K562 (cell line): ENCODE data around the gene LRFN2. TPM values are rescaled to one million over a fixed set of nuclear protein-coding genes. Genes with fewer than 3 reads are reported as not detected.

Experiments used
- ATAC-seq: fragments of 200-7000 bp; cut with Tn5 transposase; 3 replicates; pipeline ENCODE4 v1.9.1; 2020; ENCODE audit warnings: moderate library complexity
- BruUV-seq: library from RNA; stranded (reverse); fragments of 400-500 nt; replicated peaks from 2 replicates; lab custom pipeline; 2021; lab: Mats Ljungman, UMichigan
- CTCF ChIA-PET: fragments of 300-600 bp; formaldehyde crosslinking; extraction: SDS; loops from one replicate; lab custom pipeline; 2021; ENCODE audit warnings: low intra/inter-chr PET ratio; lab: Yijun Ruan, JAX
- POLR2A ChIA-PET: fragments of 300-600, 350-650 bp; sonication (Branson Sonifier 250); formaldehyde crosslinking; extraction: SDS; loops from one replicate; lab custom pipeline; 2021; ENCODE audit warnings: antibody characterized with exemption, inconsistent platforms; lab: Yijun Ruan, JAX
- DNase-seq, 4 experiments: peaks; one replicate each; pipeline versions ENCODE4 v3.0.0 to v3.0.0-alpha.2; 2011 to 2018; ENCODE audit warnings: low spot score in 3 of 4, mixed read lengths in 3 of 4; ENCODE audit errors: extremely low read depth in 1 of 4
- FAIRE-seq: peaks from 2 replicates; lab custom pipeline; 2011; peaks lifted over from hg19 to GRCh38; lab: Jason Lieb, UNC
- H2AFZ ChIP-seq: 2 replicates; pipeline ENCODE4 v1.6.0; 2011; ENCODE audit warnings: low read depth, low read length, control low read depth, inconsistent platforms
- H3K27ac ChIP-seq: fragments of 200-600 bp; 3 replicates; pipeline ENCODE4 v1.8.0; 2011; ENCODE audit warnings: low read depth, mild to moderate bottlenecking, control low read depth, inconsistent platforms, low read length, moderate library complexity, mixed read lengths; ENCODE audit errors: extremely low read depth
- H3K27me3 ChIP-seq, 2 experiments: fragments of 300-600 bp in 1 of 2; 2 replicates in 1 of 2; 3 replicates in 1 of 2; pipeline versions ENCODE4 v1.6.0 to v1.8.0; 2011; ENCODE audit warnings: inconsistent platforms in 2 of 2, low read length in 2 of 2, mild to moderate bottlenecking in 1 of 2, mixed read lengths in 1 of 2, moderate library complexity in 1 of 2; ENCODE audit not compliant: control insufficient read depth in 2 of 2, insufficient read depth in 2 of 2
- H3K36me3 ChIP-seq: fragments of 300-600 bp; 3 replicates; pipeline ENCODE4 v1.8.0; 2011; ENCODE audit warnings: mild to moderate bottlenecking, low read length, inconsistent platforms; ENCODE audit not compliant: control insufficient read depth, insufficient read depth
- H3K4me1 ChIP-seq, 2 experiments: fragments of 200-600 bp in 1 of 2; replicated peaks in 1 of 2; 2 replicates in 1 of 2; 3 replicates in 1 of 2; pipeline versions ENCODE4 v1.5.1 to v1.8.0; 2011; ENCODE audit warnings: inconsistent platforms in 2 of 2, low read length in 2 of 2, mild to moderate bottlenecking in 1 of 2, mixed read lengths in 1 of 2, moderate library complexity in 1 of 2; ENCODE audit not compliant: control insufficient read depth in 2 of 2, insufficient read depth in 2 of 2
- H3K4me2 ChIP-seq: 2 replicates; pipeline ENCODE4 v1.6.1; 2011; ENCODE audit warnings: low read length, control low read depth, inconsistent platforms, mixed read lengths; ENCODE audit not compliant: insufficient read depth
- H3K4me3 ChIP-seq: fragments of 200-600 bp; sonication (generic), shearing (Covaris generic); 2 replicates; pipeline ENCODE4 v1.5.1; 2016; ENCODE audit warnings: control low read depth, inconsistent platforms
- H3K79me2 ChIP-seq: fragments of 200-600 bp; 3 replicates; pipeline ENCODE4 v1.8.0; 2011; ENCODE audit warnings: low read length, inconsistent platforms; ENCODE audit not compliant: control insufficient read depth, insufficient read depth
- H3K9ac ChIP-seq, 2 experiments: 2 replicates each; pipeline versions ENCODE4 v1.6.0 to v1.6.1; 2011; ENCODE audit warnings: low read depth in 2 of 2, low read length in 2 of 2, control low read depth in 1 of 2, inconsistent platforms in 1 of 2, mild to moderate bottlenecking in 1 of 2, mixed read lengths in 1 of 2; ENCODE audit not compliant: insufficient read depth in 1 of 2
- H3K9me1 ChIP-seq: one replicate; pipeline ENCODE4 v1.6.0; 2011; ENCODE audit warnings: inconsistent platforms, mild to moderate bottlenecking, low read length, moderate library complexity; ENCODE audit not compliant: control insufficient read depth, insufficient read depth
- H3K9me3 ChIP-seq: replicated peaks from 2 replicates; pipeline ENCODE4 v1.5.1; 2011; ENCODE audit warnings: low read depth, low read length, inconsistent platforms; ENCODE audit not compliant: control insufficient read depth, insufficient read depth
- H4K20me1 ChIP-seq: replicated peaks from 2 replicates; pipeline ENCODE4 v1.6.1; 2011; ENCODE audit warnings: low read length, inconsistent platforms, mixed read lengths; ENCODE audit not compliant: control insufficient read depth, insufficient read depth
- MYC ChIP-seq, 2 experiments: fragments of 250-450 bp in 1 of 2; sonication (Bioruptor Pico) in 1 of 2; IDR thresholded peaks; 2 replicates each; pipeline versions ENCODE4 v1.5.1 to v1.6.1; 2012 to 2021; ENCODE audit warnings: low read depth in 2 of 2, borderline replicate concordance in 1 of 2, improper control_type of control experiment in 1 of 2, low read length in 1 of 2, mild to moderate bottlenecking in 1 of 2, moderate library complexity in 1 of 2
- RBM25 ChIP-seq: fragments of 200-400 bp; formaldehyde crosslinking; IDR thresholded peaks from 2 replicates; pipeline ENCODE4 v1.6.1; 2018; ENCODE audit warnings: low read length, low read depth, moderate library complexity; ENCODE audit not compliant: severe bottlenecking
- ZFP36 ChIP-seq: fragments of 150-350 bp; IDR thresholded peaks from 2 replicates; pipeline ENCODE4 v1.6.1; 2018; ENCODE audit warnings: low read length, low read depth; ENCODE audit not compliant: partially characterized antibody
- ZNF79 ChIP-seq: fragments of 250-450 bp; sonication (Bioruptor Pico); IDR thresholded peaks from 2 replicates; pipeline ENCODE4 v1.4.0; 2020; ENCODE audit warnings: low read depth, mild to moderate bottlenecking, moderate library complexity
- WGBS: fragments of 100-300 bp; shearing (Covaris generic); methylation state at CpG from one replicate; pipeline ENCODE4 v1.1.6; 2016; ENCODE audit warnings: low coverage, mixed read lengths; ENCODE audit not compliant: insufficient coverage; ENCODE audit errors: missing lambda C conversion rate; 5-methylcytosine and 5-hydroxymethylcytosine counted together
- in situ Hi-C: fragments of 300-500 bp; cut with MboI; formaldehyde crosslinking; loops from 4 replicates; pipeline ENCODE4 v1.15.0; 2018; ENCODE audit warnings: inconsistent platforms, mixed read lengths
- intact Hi-C: fragments of 100-400 bp; cut with micrococcal nuclease; formaldehyde crosslinking; loops from 2 replicates; pipeline ENCODE4 v1.14.2; 2022
- polyA plus RNA-seq, 8 experiments: library from polyadenylated mRNA; depleted of rRNA in 4 of 8; stranded (reverse) in 5 of 8; unstranded in 3 of 8; fragments of >200 nt; fragmentation: Nextera tagmentation in 2 of 8; fragmentation: Illumina TruSeq in 1 of 8; extraction: Ambion mirVana in 2 of 8; extraction: Trizol in 1 of 8; gene quantifications; 2 replicates each; pipeline versions ENCODE4 v1.2.1 to v1.2.3, GENCODE V29; 2011 to 2014; ENCODE audit warnings: inconsistent platforms in 1 of 8, missing spikeins in 1 of 8
- total RNA-seq, 7 experiments: library from RNA; depleted of rRNA in 6 of 7; stranded (reverse); fragments of >200 nt in 6 of 7; fragmentation: Illumina TruSeq in 2 of 7; extraction: Trizol in 2 of 7; gene quantifications; 2 replicates each; pipeline versions ENCODE4 v1.2.1 to v1.2.3, GENCODE V29; 2011 to 2021; ENCODE audit warnings: low replicate concordance in 1 of 7
- TF ChIP-seq, protein P1 (sequence below), 2 experiments: fragments of 200-800 bp in 1 of 2; sonication (Bioruptor generic) in 1 of 2; sonication (generic) in 1 of 2; formaldehyde crosslinking in 1 of 2; IDR thresholded peaks in 1 of 2; conservative IDR thresholded peaks in 1 of 2; 2 replicates each; pipeline versions ENCODE4 v1.5.0 to v1.6.1; 2016 to 2020; ENCODE audit warnings: missing compliant biosample characterization in 1 of 2, missing genetic modification characterization in 1 of 2, missing genetic modification reagents in 1 of 2

LRFN2 gene
- total and polyA plus RNA-seq, 9 of the 15 experiments (the other 6 are each of a cell fraction or from before 2014, with no cell fraction given), result not detected

GRCh38 chr6:40526036-40526435 lies 61.1 kb downstream of the LRFN2 start:
- CTCF ChIA-PET, result no interaction called here
- Histone ChIP-seq H4K20me1 (peaks cover 5% of the 10 kb centered on the region; the same call in 1 of the 2 replicates), H3K27me3 (peaks cover 3 to 33% of the 10 kb centered on the region in 2 experiments; a peak in 4 of 5 replicates), H3K9ac (no peak overlapping the region), H3K9me3 (no peaks in the 10 kb centered on the region), H3K4me1 (no peaks in the 10 kb centered on the region), H3K4me2 (no peak overlapping the region), H3K9me1 (no peaks in the 10 kb centered on the region), H2AFZ (no peak overlapping the region), H3K79me2 (no peaks in the 10 kb centered on the region), H3K27ac (no peak overlapping the region), H3K36me3 (no peaks in the 10 kb centered on the region), H3K4me3 (no peak overlapping the region)
- ATAC-seq, result no peak
- BruUV-seq, result no TSS peak
- POLR2A ChIA-PET, result no interaction called here
- in situ Hi-C loops (no loop called here), intact Hi-C loops (no loop called here)
- no peak for DNase-seq
- TF ChIP-seq ZNF79 (CRISPR knock-in tag) (no peak), MYC (IDR thresholded peaks at IDR 0.05; ENCODE audit: low read depth, low read length) (no peak), MYC (CRISPR knock-in tag; IDR thresholded peaks at IDR 0.05; ENCODE audit: borderline replicate concordance, low read depth) (no peak)
- no peak for FAIRE-seq
- 6% methylated on average over 6 of the region's 6 CpGs for WGBS

GRCh38 chr6:40524797-40525585 lies 62.2 kb downstream of the LRFN2 start:
- H3K27ac ChIP-seq, result no peak overlapping the region
- under 1% methylated on average over 6 of the region's 6 CpGs for WGBS
- peaks cover 3 to 32% of the 10 kb centered on the region in 2 experiments; a peak in 2 of 5 replicates for H3K27me3 ChIP-seq
- no peak overlapping the region for H3K4me3 ChIP-seq
- POLR2A ChIA-PET, result no interaction called here
- intact Hi-C loops, result no loop called here
- H3K4me1 ChIP-seq, result no peaks in the 10 kb centered on the region
- no peak overlapping the region for H3K9ac ChIP-seq
- no peaks in the 10 kb centered on the region for H3K9me3 ChIP-seq
- H2AFZ ChIP-seq, result no peak overlapping the region
- no peak for ATAC-seq
- H3K36me3 ChIP-seq, result no peaks in the 10 kb centered on the region
- BruUV-seq, result no TSS peak
- H3K79me2 ChIP-seq, result no peaks in the 10 kb centered on the region
- H3K4me2 ChIP-seq, result no peak overlapping the region
- no peaks in the 10 kb centered on the region for H3K9me1 ChIP-seq
- no peak for FAIRE-seq
- H4K20me1 ChIP-seq, result peaks cover under 1% of the 10 kb centered on the region
- TF ChIP-seq, protein P1, sequence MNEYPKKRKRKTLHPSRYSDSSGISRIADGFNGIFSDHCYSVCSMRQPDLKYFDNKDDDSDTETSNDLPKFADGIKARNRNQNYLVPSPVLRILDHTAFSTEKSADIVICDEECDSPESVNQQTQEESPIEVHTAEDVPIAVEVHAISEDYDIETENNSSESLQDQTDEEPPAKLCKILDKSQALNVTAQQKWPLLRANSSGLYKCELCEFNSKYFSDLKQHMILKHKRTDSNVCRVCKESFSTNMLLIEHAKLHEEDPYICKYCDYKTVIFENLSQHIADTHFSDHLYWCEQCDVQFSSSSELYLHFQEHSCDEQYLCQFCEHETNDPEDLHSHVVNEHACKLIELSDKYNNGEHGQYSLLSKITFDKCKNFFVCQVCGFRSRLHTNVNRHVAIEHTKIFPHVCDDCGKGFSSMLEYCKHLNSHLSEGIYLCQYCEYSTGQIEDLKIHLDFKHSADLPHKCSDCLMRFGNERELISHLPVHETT (CRISPR knock-in tag; conservative IDR thresholded peaks at IDR 0.05 in 1 of 2, IDR thresholded peaks at IDR 0.05 in 1 of 2), result no peak
- TF ChIP-seq ZFP36, result peak; percentile 37
- peak; percentile 64 for TF ChIP-seq RBM25
- TF ChIP-seq, all 486 proteins: peak for 2
- CTCF ChIA-PET, result no interaction called here
- in situ Hi-C loops, result no loop called here
- no peak for DNase-seq
